Motor neuron (in vitro differentiated cells): Measurements from ENCODE around the gene RPP25. TPM values are rescaled to one million over a fixed set of nuclear protein-coding genes. Genes with fewer than 3 reads are reported as not detected.

ENCODE experiments used
- ATAC-seq, 8 experiments: fragments of 200-7000 bp; cut with Tn5 transposase; replicated peaks in 6 of 8; 2 replicates each; pipeline ENCODE4 v1.8.0; 2021; ENCODE audit warnings: mild to moderate bottlenecking in 8 of 8, moderate library complexity in 8 of 8
- H3K27ac ChIP-seq, 2 donors: fragments of 250-450 bp; sonication (Bioruptor Pico); 2 replicates each; pipeline ENCODE4 v1.9.0; 2021; ENCODE audit warnings: antibody characterized with exemption in 2 of 2, mild to moderate bottlenecking in 2 of 2, moderate library complexity in 1 of 2
- H3K4me1 ChIP-seq, 2 donors: fragments of 250-450 bp; sonication (Bioruptor Pico); replicated peaks in 1 of 2; 2 replicates each; pipeline ENCODE4 v1.6.1; 2021; ENCODE audit warnings: antibody characterized with exemption in 2 of 2, mild to moderate bottlenecking in 2 of 2, moderate library complexity in 1 of 2
- H3K4me3 ChIP-seq, 5 donors: fragments of 250-450 bp; sonication (Bioruptor Pico); 2 replicates each; pipeline ENCODE4 v1.9.0; 2021; ENCODE audit warnings: antibody characterized with exemption in 5 of 5, mild to moderate bottlenecking in 5 of 5, moderate library complexity in 4 of 5
- WGBS, 10 experiments: fragments of 450-650 bp; shearing (Covaris generic); methylation state at CpG; one replicate each; pipeline ENCODE4 v1.0.0; 2022; 5-methylcytosine and 5-hydroxymethylcytosine counted together
- in situ Hi-C, 9 experiments: fragments of 400-800 bp; cut with MboI; loops; one replicate each; pipeline ENCODE4 v1.15.0; 2021; ENCODE audit warnings: low sequenced_read_pairs in 9 of 9, low pct_unique_long_range_greater_than_20kb in 2 of 9; ENCODE audit not compliant: unreplicated experiment in 9 of 9
- total RNA-seq, 8 experiments: library from RNA; unstranded; fragments of 300-600 nt; gene quantifications; 2 replicates each; pipeline versions ENCODE4 v1.2.3 to v1.2.4, GENCODE V29; 2022

The RPP25 gene
- total RNA-seq, 8 experiments from 2014 or later, result 3.2 to 13.9 (median 9.5) TPM

GRCh38 chr15:74960995-74961588 lies 4.5 kb upstream of the RPP25 start:
- Histone ChIP-seq H3K4me1 (peaks cover 17 to 38% of the 10 kb centered on the region in 2 donors), H3K27ac (no peak overlapping the region), H3K4me3 (no peak overlapping the region)
- 62 to 86% (median 75%) methylated on average over 1 to 3 of the region's 3 CpGs; no CpG with 5 or more reads in 6 of the 10 experiments for WGBS, 10 experiments
- no peak for ATAC-seq
- in situ Hi-C loops, result loop anchor here in 1 of 9 experiments (25.0 kb wide), 1 partner anchor 324 kb away; no protein-coding TSS in a partner anchor

GRCh38 chr15:74960286-74960685 lies 3.7 kb upstream of the RPP25 start:
- 100% methylated on average over 1 of the region's 1 CpG; no CpG with 5 or more reads in 9 of the 10 experiments for WGBS, 10 experiments
- ATAC-seq, result no peak
- H3K27ac ChIP-seq, result no peak overlapping the region
- peaks cover 20 to 37% of the 10 kb centered on the region in 2 donors for H3K4me1 ChIP-seq
- H3K4me3 ChIP-seq, result no peak overlapping the region
- in situ Hi-C loops, result loop anchor here in 1 of 9 experiments (25.0 kb wide), 1 partner anchor 323 kb away; no protein-coding TSS in a partner anchor

GRCh38 chr15:74959586-74959939 lies 3.0 kb upstream of the RPP25 start:
- peaks cover 20 to 37% of the 10 kb centered on the region in 2 donors for H3K4me1 ChIP-seq
- ATAC-seq, result no peak
- H3K27ac ChIP-seq, result no peak overlapping the region
- 0 to 20% (median 3%) methylated on average over 1 to 2 of the region's 8 CpGs; no CpG with 5 or more reads in 6 of the 10 experiments for WGBS, 10 experiments
- peak overlapping the region; percentile 6 to 58 (median 37) for H3K4me3 ChIP-seq
- in situ Hi-C loops, result loop anchor here in 2 of 9 experiments (10.0 to 25.0 kb wide), 2 partner anchors 185 to 322 kb away; no protein-coding TSS in a partner anchor

GRCh38 chr15:74958908-74959585 lies 2.5 kb upstream of the RPP25 start:
- H3K27ac ChIP-seq, result no peak overlapping the region
- in situ Hi-C loops, result loop anchor here in 2 of 9 experiments (10.0 to 25.0 kb wide), 2 partner anchors 184 to 322 kb away; no protein-coding TSS in a partner anchor
- H3K4me3 ChIP-seq, result peak overlapping the region; percentile 36 to 58 (median 39)
- 0 to 4% (median 2%) methylated on average over 1 to 18 of the region's 47 CpGs; no CpG with 5 or more reads in 5 of the 10 experiments for WGBS, 10 experiments
- H3K4me1 ChIP-seq, result peaks cover 21 to 38% of the 10 kb centered on the region in 2 donors
- ATAC-seq, result peak in 5 of 8 experiments; percentile 2 to 9 (median 6)

GRCh38 chr15:74958320-74958907 lies 1.8 kb upstream of the RPP25 start:
- peak overlapping the region; percentile 36 to 58 (median 39) for H3K4me3 ChIP-seq
- H3K4me1 ChIP-seq, result peaks cover 22 to 41% of the 10 kb centered on the region in 2 donors
- 0 to 20% (median 6%) methylated on average over 1 to 12 of the region's 28 CpGs; no CpG with 5 or more reads in 6 of the 10 experiments for WGBS, 10 experiments
- H3K27ac ChIP-seq, result no peak overlapping the region
- in situ Hi-C loops, result loop anchor here in 2 of 9 experiments (10.0 to 25.0 kb wide), 2 partner anchors 184 to 321 kb away; no protein-coding TSS in a partner anchor
- ATAC-seq, result peak in 7 of 8 experiments; percentile 3 to 37 (median 23)

GRCh38 chr15:74957476-74958035 lies 984 bp upstream of the RPP25 start:
- peak overlapping the region; percentile 51 to 81 for H3K27ac ChIP-seq
- H3K4me3 ChIP-seq, result peak overlapping the region; percentile 36 to 58 (median 39)
- in situ Hi-C loops, result loop anchor here in 2 of 9 experiments (10.0 to 25.0 kb wide), 2 partner anchors 183 to 320 kb away; no protein-coding TSS in a partner anchor
- peaks cover 22 to 41% of the 10 kb centered on the region in 2 donors for H3K4me1 ChIP-seq
- peak in 1 of 8 experiments; percentile 40 for ATAC-seq
- WGBS, 10 experiments, result 0 to 9% (median 4%) methylated on average over 3 to 20 of the region's 28 CpGs; no CpG with 5 or more reads in 1 of the 10 experiments

GRCh38 chr15:74955796-74956647 lies 550 bp downstream of the RPP25 start:
- in situ Hi-C loops, result loop anchor here in 2 of 9 experiments (10.0 to 25.0 kb wide), 2 partner anchors 181 to 319 kb away; no protein-coding TSS in a partner anchor
- peak overlapping the region; percentile 36 to 58 (median 39) for H3K4me3 ChIP-seq
- H3K27ac ChIP-seq, result peak overlapping the region; percentile 51 to 81
- peak; percentile 20 to 65 (median 58) for ATAC-seq
- H3K4me1 ChIP-seq, result peaks cover 22 to 41% of the 10 kb centered on the region in 2 donors
- 0 to 92% (median 7%) methylated on average over 1 to 11 of the region's 88 CpGs; no CpG with 5 or more reads in 5 of the 10 experiments for WGBS, 10 experiments

- no peak for ATAC-seq
- WGBS, 10 experiments, result 0 to 100% (median 60%) methylated on average over 1 to 3 of the region's 8 CpGs; no CpG with 5 or more reads in 5 of the 10 experiments
- in situ Hi-C loops, result loop anchor here in 2 of 9 experiments (10.0 to 25.0 kb wide), 2 partner anchors 180 to 318 kb away; no protein-coding TSS in a partner anchor
- Histone ChIP-seq H3K4me1 (peaks cover 22 to 44% of the 10 kb centered on the region in 2 donors), H3K27ac (peak overlapping the region; percentile 24 to 60), H3K4me3 (peak overlapping the region; percentile 36 to 58 (median 39))
These were observed 1.6 kb downstream of the RPP25 start for GRCh38 chr15:74955017-74955416.

- peak in 1 of 8 experiments; percentile 8 for ATAC-seq
These were observed 2.1 kb downstream of the RPP25 start for GRCh38 chr15:74954515-74954914.

GRCh38 chr15:74951006-74951405 lies 5.6 kb downstream of the RPP25 start:
- no peak for ATAC-seq
- in situ Hi-C loops, result loop anchor here in 2 of 9 experiments (10.0 to 25.0 kb wide), 2 partner anchors 176 to 314 kb away; no protein-coding TSS in a partner anchor
- 80% methylated on average over 1 to 3 of the region's 3 CpGs; no CpG with 5 or more reads in 7 of the 10 experiments for WGBS, 10 experiments
- H3K27ac ChIP-seq, result no peak overlapping the region
- H3K4me3 ChIP-seq, result no peak overlapping the region
- H3K4me1 ChIP-seq, result peaks cover 18 to 22% of the 10 kb centered on the region in 2 donors

More at GRCh38 chr15:74954515-74954914, 2.1 kb downstream of the RPP25 start:
- in situ Hi-C loops, result loop anchor here in 2 of 9 experiments (10.0 to 25.0 kb wide), 2 partner anchors 180 to 317 kb away; no protein-coding TSS in a partner anchor
- H3K4me3 ChIP-seq, result peak overlapping the region; percentile 36 to 58 (median 39)
- peaks cover 22 to 41% of the 10 kb centered on the region in 2 donors for H3K4me1 ChIP-seq
- peak overlapping the region; percentile 24 to 60 for H3K27ac ChIP-seq
